ENCODE results near the gene SGIP1. TPM values are rescaled to one million over a fixed set of nuclear protein-coding genes. Genes with fewer than 3 reads are reported as not detected.

The SGIP1 gene
- total RNA-seq, 1 donor from 2014 or later, result 75.2 TPM

- Mint-ChIP-seq H3K4me1 (ENCODE audit: low read depth, unreplicated experiment) (peaks cover 29% of the 10 kb centered on the region), H3K4me3 (ENCODE audit: unreplicated experiment) (no peak overlapping the region), H3K27me3 (ENCODE audit: unreplicated experiment) (no peaks in the 10 kb centered on the region), H3K36me3 (ENCODE audit: unreplicated experiment) (peaks cover 3% of the 10 kb centered on the region), H3K9me3 (ENCODE audit: unreplicated experiment) (peaks cover 2% of the 10 kb centered on the region), H3K27ac (ENCODE audit: unreplicated experiment) (no peak overlapping the region)
- no peak for TF ChIP-seq CTCF (IDR thresholded peaks at IDR 0.05; ENCODE audit: partially characterized antibody, unreplicated experiment)
- no peak for DNase-seq
Measured at GRCh38 chr1:66699213-66699612, 165.3 kb downstream of the SGIP1 start.

GRCh38 chr1:66704177-66704875 lies 170.4 kb downstream of the SGIP1 start:
- Mint-ChIP-seq H3K9me3 (ENCODE audit: unreplicated experiment) (peaks cover 2% of the 10 kb centered on the region), H3K36me3 (ENCODE audit: unreplicated experiment) (no peaks in the 10 kb centered on the region), H3K4me1 (ENCODE audit: low read depth, unreplicated experiment) (peaks cover 23% of the 10 kb centered on the region), H3K27ac (ENCODE audit: unreplicated experiment) (no peak overlapping the region), H3K27me3 (ENCODE audit: unreplicated experiment) (no peaks in the 10 kb centered on the region), H3K4me3 (ENCODE audit: unreplicated experiment) (no peak overlapping the region)
- DNase-seq, result no peak
- TF ChIP-seq CTCF (IDR thresholded peaks at IDR 0.05; ENCODE audit: partially characterized antibody, unreplicated experiment), result no peak

GRCh38 chr1:66705110-66705509 lies 171.2 kb downstream of the SGIP1 start:
- Mint-ChIP-seq H3K27me3 (ENCODE audit: unreplicated experiment) (no peaks in the 10 kb centered on the region), H3K4me1 (ENCODE audit: low read depth, unreplicated experiment) (peaks cover 22% of the 10 kb centered on the region), H3K9me3 (ENCODE audit: unreplicated experiment) (peaks cover 2% of the 10 kb centered on the region), H3K27ac (ENCODE audit: unreplicated experiment) (peak overlapping the region; percentile 67), H3K4me3 (ENCODE audit: unreplicated experiment) (no peak overlapping the region), H3K36me3 (ENCODE audit: unreplicated experiment) (no peaks in the 10 kb centered on the region)
- DNase-seq, result no peak
- no peak for TF ChIP-seq CTCF (IDR thresholded peaks at IDR 0.05; ENCODE audit: partially characterized antibody, unreplicated experiment)

- H3K27me3 Mint-ChIP-seq (ENCODE audit: unreplicated experiment), result peaks cover 2% of the 10 kb centered on the region
- no peak for DNase-seq
- no peaks in the 10 kb centered on the region for H3K36me3 Mint-ChIP-seq (ENCODE audit: unreplicated experiment)
- peaks cover 3% of the 10 kb centered on the region for H3K9me3 Mint-ChIP-seq (ENCODE audit: unreplicated experiment)
- no peak for TF ChIP-seq CTCF (IDR thresholded peaks at IDR 0.05; ENCODE audit: partially characterized antibody, unreplicated experiment)
- H3K4me1 Mint-ChIP-seq (ENCODE audit: low read depth, unreplicated experiment), result peaks cover 20% of the 10 kb centered on the region
- peak overlapping the region; percentile 50 for H3K27ac Mint-ChIP-seq (ENCODE audit: unreplicated experiment)
- no peak overlapping the region for H3K4me3 Mint-ChIP-seq (ENCODE audit: unreplicated experiment)
Measured at GRCh38 chr1:66711420-66711819, 177.5 kb downstream of the SGIP1 start.

GRCh38 chr1:66712839-66713238 lies 178.9 kb downstream of the SGIP1 start:
- Mint-ChIP-seq H3K27me3 (ENCODE audit: unreplicated experiment) (peaks cover 2% of the 10 kb centered on the region), H3K4me1 (ENCODE audit: low read depth, unreplicated experiment) (peaks cover 18% of the 10 kb centered on the region), H3K9me3 (ENCODE audit: unreplicated experiment) (peaks cover 3% of the 10 kb centered on the region), H3K36me3 (ENCODE audit: unreplicated experiment) (no peaks in the 10 kb centered on the region), H3K27ac (ENCODE audit: unreplicated experiment) (peak overlapping the region; percentile 17), H3K4me3 (ENCODE audit: unreplicated experiment) (no peak overlapping the region)
- DNase-seq, result no peak
- no peak for TF ChIP-seq CTCF (IDR thresholded peaks at IDR 0.05; ENCODE audit: partially characterized antibody, unreplicated experiment)
